Measurements from ENCODE around the gene CACNG8. TPM values are rescaled to one million over a fixed set of nuclear protein-coding genes. Genes with fewer than 3 reads are reported as not detected.

The CACNG8 gene
- total RNA-seq, 2 donors from 2014 or later: not detected

DNA sequence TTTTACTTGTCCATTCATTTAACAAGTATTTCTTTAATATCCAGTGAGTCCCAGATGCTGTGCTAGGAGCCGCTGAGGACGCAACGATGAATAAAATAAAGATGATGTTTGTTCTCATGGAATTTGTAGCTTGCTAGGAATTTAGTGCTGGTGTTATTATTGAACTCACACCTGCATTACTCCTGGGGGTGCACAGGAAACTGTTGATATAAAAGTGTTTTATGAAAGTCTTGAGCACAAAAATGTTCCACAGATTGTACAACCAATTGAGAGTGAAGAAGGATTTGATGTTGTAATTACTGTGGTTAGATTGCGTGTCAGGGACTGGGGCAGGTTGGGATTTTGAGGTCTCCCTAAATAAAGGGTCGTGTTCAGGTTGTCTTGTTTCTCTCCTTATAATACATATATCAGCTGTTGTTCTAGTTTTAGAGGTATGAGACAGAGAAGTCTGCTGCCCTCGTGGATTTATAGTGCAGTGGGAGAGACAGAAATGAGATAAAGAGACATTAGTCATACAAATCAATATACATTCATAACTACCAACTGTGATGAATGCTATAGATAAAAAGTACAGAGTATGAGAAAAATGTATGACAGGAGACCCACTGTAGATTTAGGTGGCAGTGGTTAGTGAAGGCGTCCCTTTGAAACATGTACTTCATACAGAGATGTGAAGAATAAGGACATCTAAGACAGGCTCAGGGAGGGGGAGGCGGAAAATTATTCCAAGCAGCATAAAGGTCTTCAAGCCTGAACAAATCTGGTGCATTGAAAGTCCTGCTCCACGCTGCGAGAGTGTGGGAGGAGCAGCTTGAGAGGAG lies 40.0 kb downstream of the CACNG8 start:
- no peaks in the 10 kb centered on the region for H3K4me1 ChIP-seq (ENCODE audit: control insufficient read depth in 1 of 2, low read depth in 2 of 2)
- H3K36me3 ChIP-seq: no peaks in the 10 kb centered on the region
- no peaks in the 10 kb centered on the region for H3K9me3 ChIP-seq
- DNase-seq (ENCODE audit: low spot score): no peak
- no peak overlapping the region for H3K27ac ChIP-seq
- no peak overlapping the region for H3K4me3 ChIP-seq
- ATAC-seq (ENCODE audit: insufficient number of reproducible peaks, low FRiP score, low read depth): no peak
- no peaks in the 10 kb centered on the region for H3K27me3 ChIP-seq (replicated peaks; ENCODE audit: insufficient read depth)
- TF ChIP-seq, protein P1, sequence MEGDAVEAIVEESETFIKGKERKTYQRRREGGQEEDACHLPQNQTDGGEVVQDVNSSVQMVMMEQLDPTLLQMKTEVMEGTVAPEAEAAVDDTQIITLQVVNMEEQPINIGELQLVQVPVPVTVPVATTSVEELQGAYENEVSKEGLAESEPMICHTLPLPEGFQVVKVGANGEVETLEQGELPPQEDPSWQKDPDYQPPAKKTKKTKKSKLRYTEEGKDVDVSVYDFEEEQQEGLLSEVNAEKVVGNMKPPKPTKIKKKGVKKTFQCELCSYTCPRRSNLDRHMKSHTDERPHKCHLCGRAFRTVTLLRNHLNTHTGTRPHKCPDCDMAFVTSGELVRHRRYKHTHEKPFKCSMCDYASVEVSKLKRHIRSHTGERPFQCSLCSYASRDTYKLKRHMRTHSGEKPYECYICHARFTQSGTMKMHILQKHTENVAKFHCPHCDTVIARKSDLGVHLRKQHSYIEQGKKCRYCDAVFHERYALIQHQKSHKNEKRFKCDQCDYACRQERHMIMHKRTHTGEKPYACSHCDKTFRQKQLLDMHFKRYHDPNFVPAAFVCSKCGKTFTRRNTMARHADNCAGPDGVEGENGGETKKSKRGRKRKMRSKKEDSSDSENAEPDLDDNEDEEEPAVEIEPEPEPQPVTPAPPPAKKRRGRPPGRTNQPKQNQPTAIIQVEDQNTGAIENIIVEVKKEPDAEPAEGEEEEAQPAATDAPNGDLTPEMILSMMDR (IDR thresholded peaks at IDR 0.05): no peak

DNA sequence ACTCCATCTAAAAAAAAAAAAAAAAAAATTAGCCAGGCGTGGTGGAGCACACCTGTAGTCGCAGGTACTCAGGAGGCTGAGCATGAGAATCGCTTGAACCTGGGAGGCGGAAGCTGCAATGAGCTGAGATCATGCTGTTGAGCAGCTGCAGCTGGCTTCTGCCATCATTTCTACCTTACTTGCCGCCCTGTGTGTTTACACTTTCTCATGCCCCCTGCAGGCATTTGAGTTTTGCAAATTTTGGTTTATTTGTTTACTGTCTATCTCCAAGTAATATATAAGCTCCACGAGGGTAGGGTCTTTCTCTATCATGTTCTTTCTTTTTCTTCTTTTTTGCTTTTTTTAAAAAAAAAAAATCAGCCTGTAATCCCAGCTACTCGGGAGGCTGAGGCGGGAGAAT lies 46.7 kb downstream of the CACNG8 start:
- Histone ChIP-seq H3K9me3 (no peaks in the 10 kb centered on the region), H3K36me3 (no peaks in the 10 kb centered on the region), H3K4me1 (ENCODE audit: control insufficient read depth in 1 of 2, low read depth in 2 of 2) (no peaks in the 10 kb centered on the region), H3K27ac (no peak overlapping the region), H3K4me3 (no peak overlapping the region), H3K27me3 (replicated peaks; ENCODE audit: insufficient read depth) (no peaks in the 10 kb centered on the region)
- DNase-seq (ENCODE audit: low spot score): no peak
- ATAC-seq (ENCODE audit: insufficient number of reproducible peaks, low FRiP score, low read depth): no peak
- TF ChIP-seq, protein P1 (IDR thresholded peaks at IDR 0.05): no peak

DNA sequence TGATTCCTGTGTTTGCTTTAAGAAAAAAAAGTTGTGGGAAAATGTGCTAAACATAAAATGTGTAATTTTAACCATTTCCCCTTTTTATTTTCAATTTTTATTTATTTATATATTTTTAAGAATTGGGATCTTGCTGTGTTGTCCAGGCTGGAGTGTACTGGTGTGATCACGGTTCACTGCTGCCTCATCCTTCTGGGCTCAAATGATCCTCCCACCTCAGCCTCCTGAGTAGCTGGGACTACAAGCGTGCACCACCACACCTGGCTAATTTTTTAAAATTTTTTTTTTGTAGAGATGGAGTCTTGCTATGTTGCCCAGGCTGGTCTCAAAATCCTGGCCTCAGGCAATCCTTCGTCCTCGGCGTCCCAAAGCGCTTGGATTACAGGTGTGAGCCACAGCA lies 47.7 kb downstream of the CACNG8 start:
- ATAC-seq (ENCODE audit: insufficient number of reproducible peaks, low FRiP score, low read depth) (no peak), DNase-seq (ENCODE audit: low spot score) (no peak)
- no peak overlapping the region for H3K4me3 ChIP-seq
- TF ChIP-seq, protein P1 (IDR thresholded peaks at IDR 0.05): no peak
- H3K9me3 ChIP-seq: no peaks in the 10 kb centered on the region
- no peaks in the 10 kb centered on the region for H3K36me3 ChIP-seq
- no peaks in the 10 kb centered on the region for H3K27me3 ChIP-seq (replicated peaks; ENCODE audit: insufficient read depth)
- no peak overlapping the region for H3K27ac ChIP-seq
- H3K4me1 ChIP-seq (ENCODE audit: control insufficient read depth in 1 of 2, low read depth in 2 of 2): no peaks in the 10 kb centered on the region

DNA sequence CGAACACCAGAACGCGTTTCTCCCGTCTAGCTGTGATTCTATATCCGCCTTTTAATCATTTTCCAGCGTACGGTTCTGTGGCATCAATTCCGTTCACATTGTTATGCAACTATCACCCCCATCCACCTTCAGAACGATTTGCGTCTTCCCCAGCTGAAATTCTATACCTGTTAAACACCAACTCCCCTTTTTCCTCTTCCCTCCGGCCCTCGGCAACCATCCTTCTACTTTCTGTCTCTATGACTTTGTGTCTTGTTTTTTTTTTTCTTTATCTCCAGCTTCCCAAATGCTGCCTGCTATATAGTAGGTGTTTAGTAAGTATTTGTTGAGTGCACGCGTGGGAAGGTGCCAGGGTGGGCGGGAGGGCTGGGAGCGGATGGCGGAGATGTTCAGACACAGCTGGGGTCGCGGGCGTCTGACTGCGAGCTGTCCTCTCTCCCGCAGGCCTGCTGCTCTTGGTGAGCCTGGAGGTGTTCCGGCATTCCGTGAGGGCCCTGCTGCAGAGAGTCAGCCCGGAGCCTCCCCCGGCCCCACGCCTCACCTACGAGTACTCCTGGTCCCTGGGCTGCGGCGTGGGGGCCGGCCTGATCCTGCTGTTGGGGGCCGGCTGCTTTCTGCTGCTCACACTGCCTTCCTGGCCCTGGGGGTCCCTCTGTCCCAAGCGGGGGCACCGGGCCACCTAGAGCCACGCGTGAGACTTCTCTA lies 48.9 kb downstream of the CACNG8 start:
- H3K27me3 ChIP-seq (replicated peaks; ENCODE audit: insufficient read depth): no peaks in the 10 kb centered on the region

DNA sequence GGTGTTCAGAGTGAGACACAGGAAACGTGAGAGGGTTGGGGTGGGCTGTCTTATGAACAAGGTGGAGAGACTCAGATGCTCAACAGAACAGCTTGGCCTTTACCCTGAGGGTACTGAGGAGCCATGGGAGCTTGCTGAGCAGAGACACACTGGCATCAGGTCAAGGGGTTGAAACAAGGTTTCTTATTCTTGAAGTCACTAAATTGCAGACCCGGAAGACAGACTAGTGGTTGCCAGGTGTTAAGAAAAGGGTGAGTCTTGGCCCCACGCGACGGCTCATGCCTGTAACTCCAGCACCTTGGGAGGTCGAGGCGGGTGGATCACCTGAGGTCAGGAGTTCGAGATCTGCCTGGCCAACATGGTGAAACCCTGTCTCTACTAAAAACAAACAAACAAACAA lies 51.1 kb downstream of the CACNG8 start:
- Histone ChIP-seq H3K9me3 (no peaks in the 10 kb centered on the region), H3K27me3 (replicated peaks; ENCODE audit: insufficient read depth) (no peaks in the 10 kb centered on the region), H3K27ac (no peak overlapping the region), H3K36me3 (no peaks in the 10 kb centered on the region), H3K4me1 (ENCODE audit: control insufficient read depth in 1 of 2, low read depth in 2 of 2) (no peaks in the 10 kb centered on the region), H3K4me3 (no peak overlapping the region)
- ATAC-seq (ENCODE audit: insufficient number of reproducible peaks, low FRiP score, low read depth) (no peak), DNase-seq (ENCODE audit: low spot score) (no peak)
- TF ChIP-seq, protein P1 (IDR thresholded peaks at IDR 0.05): no peak

More for the DNA sequence above, 48.9 kb downstream of the CACNG8 start:
- Histone ChIP-seq H3K4me1 (ENCODE audit: control insufficient read depth in 1 of 2, low read depth in 2 of 2) (no peaks in the 10 kb centered on the region), H3K27ac (no peak overlapping the region), H3K4me3 (no peak overlapping the region), H3K36me3 (no peaks in the 10 kb centered on the region), H3K9me3 (no peaks in the 10 kb centered on the region)
- TF ChIP-seq, protein P1 (IDR thresholded peaks at IDR 0.05): no peak
- ATAC-seq (ENCODE audit: insufficient number of reproducible peaks, low FRiP score, low read depth): no peak
- no peak for DNase-seq (ENCODE audit: low spot score)

All from thoracic aorta (tissue), 2 donors.